ENCODE results near the gene TPBGL.
"Not testable (repeated sequence)": the region's sequence is repeated elsewhere in the genome, so short reads cannot be mapped to it uniquely, and the experiment has no call there.

TPBGL gene

GRCh38 chr11:75272821-75273301, 32.3 kb downstream of the TPBGL start:
- no peak for DNase-seq (ENCODE audit: low read depth)

DNA sequence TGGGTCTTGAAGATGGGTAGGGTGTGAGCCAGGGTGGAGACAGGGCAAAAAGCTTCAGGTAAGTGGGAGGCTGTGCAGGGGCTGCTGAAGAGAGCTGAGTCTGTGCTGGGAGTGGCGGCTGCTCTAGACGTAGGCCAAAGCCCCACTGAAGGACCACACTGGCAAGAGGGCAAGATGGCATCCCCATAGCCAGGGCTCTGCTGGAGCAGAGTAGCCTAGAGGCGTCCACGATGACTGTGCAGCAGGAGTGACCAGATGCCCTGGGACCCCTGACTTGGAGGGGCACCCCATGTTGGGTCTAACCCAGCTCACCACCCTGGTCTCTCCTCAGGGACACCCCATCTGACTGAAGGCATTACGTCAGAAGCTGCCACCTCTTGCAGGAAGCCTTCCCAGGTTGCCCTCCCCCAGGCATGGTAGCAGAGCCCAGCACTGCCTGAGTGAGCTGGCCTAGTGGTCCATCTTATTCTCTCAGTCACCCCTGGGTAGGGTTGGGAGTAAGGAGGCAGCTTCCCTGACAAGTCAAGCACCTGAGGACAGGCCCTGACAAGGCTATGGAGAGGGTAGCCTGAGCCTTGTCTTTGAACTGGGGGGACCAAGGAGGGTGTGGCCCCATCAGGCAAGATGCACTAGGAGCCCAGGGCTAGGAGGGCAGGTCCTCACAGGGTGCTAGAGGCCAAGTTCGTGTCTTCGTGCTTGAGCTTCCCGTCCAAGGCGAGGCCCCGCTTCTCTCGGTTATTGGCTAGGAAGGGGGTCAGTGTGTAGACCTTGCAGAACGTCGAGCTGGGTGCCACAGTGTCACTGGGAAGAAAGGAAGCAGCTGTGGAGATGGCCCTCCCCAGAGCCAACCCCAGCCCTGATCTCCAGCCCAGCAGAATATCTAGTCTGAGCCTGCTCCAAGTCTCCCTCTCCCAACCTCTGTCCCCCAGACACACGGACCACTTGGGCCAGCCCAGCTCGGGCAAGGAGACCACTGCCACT, 33.1 kb downstream of the TPBGL start:
- DNase-seq (ENCODE audit: low read depth), result no peak

DNA sequence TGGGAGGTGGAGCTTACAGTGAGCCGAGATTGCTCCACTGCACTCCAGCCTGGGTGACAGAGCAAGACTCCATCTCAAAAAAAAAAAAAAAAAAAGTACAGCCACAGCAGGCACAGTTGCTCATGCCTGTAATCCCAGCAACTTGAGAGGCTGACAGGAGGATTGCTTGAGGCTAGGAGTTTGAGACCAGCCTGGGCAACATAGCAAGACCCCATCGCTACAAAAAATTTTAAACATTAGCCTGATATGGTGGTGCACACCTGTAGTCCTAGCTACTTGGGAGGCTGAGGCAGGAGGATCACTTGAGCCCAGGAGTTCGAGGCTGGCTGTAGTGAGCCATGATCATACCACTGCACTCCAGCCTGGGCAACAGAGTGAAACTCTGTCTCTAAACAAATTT, 34.1 kb downstream of the TPBGL start:
- not testable (repeated sequence) for DNase-seq (ENCODE audit: low read depth)

DNA sequence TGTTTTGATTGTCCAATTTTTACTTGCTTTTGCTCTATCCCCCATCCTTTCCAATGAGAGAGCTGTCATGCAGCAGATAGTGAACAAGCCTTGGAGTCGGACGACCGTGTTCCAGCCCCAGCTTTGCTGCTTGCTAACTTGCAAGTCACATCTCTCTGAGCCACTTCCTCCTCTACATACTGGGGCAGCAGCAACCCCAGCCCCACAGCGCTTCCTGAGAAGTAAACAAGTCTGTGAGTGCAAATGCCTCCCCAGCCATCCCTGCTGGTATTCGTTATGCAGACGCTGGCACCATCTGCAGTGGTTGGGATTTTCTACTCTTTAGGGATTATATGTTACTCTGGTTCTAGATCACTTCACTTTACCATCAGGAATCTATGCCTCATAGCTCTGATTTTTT, 35.0 kb downstream of the TPBGL start:
- peak; percentile 18 for DNase-seq (ENCODE audit: low read depth)

- no peak for DNase-seq (ENCODE audit: low read depth)
Observed at GRCh38 chr11:75276186-75276585, 35.6 kb downstream of the TPBGL start.

GRCh38 chr11:75276686-75277085, 36.1 kb downstream of the TPBGL start:
- DNase-seq (ENCODE audit: low read depth), result no peak

DNA sequence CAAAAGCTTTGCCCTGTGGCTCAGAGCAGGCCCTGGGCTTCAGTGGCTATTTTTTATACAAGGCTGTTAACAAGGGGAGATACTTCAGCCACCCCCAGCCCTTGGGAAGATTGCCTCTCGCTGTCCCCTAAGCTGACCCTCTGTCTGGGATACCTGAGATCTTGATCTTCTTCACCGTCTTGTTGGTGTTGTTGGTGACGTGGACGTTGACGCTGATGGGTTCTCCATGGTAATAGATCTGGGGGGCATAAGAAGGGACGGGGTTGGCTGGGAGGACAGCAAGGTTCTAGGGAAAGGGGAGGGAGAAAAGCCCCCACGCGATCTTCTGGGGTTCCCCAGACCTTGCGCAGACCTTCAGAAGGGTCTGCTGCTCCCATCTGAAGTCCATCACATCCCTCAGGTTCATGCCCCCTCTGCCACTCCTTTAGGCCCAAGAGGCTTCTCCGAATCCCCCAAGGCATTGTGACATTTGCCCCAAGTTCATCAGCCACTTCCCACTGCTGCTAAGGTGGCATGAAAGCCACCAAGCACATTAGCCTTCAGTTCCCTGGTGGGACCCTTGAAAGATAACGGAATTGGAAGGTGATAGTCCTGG, 36.7 kb downstream of the TPBGL start:
- DNase-seq (ENCODE audit: low read depth), result no peak

DNA sequence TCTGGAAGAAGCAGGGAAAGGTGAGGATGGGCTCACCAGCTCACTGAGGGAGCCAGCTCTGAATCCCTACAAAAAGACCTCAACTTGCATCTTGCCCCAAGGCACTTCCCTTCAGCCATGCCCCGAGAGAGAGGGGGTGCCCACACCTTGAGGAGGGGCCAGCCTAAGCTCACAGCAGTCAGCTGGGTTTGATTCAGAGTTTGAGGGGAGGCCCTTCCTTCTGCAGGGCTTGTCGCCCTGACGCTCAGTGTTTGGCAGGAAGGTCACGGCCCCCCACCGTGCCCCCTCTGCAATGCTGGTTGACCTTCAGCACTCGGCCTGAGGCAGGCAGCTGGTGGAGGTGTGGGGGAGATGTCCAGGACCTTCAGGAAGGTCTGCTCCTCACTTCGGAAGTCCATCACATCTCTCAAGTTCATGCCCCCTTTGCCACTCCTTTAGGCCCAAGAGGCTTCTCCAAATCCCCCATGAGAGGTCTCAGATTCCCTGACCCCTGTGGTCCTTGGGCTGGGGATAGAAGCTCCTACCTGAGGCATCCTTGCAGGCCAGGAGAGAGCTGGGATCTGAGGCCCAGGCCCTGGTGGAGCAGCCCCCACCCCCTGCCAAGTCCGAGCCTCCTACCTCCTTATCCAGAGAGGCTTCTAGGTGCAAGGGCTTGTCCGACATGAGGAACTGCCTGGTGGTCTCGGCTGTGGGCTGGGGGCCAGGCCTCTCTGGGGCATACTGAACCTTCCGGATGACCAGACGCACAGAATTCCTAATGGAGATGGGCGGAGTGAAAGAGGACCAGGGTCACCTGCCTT, 37.6 kb downstream of the TPBGL start:
- DNase-seq (ENCODE audit: low read depth), result no peak

DNA sequence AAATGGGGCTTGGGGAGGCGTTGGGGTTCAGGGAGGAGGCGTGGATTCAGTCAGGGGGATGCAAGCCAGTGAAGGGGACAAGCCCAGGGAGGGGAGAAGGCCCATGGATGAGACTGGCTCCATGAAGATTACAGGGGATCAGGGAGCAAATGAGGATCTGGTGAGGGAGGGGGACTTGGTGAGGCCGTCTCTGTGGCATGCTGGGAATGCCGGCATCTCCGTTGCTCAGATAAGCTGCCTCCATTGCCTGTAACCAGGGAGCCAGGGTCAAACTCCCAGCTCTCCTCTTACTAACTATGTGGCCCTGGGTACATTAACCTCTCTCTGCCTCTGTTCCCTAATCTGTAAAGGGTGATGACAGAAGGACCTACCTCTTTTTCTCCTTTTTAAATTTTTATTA, 38.7 kb downstream of the TPBGL start:
- DNase-seq (ENCODE audit: low read depth), result no peak

GRCh38 chr11:75280227-75280701, 39.7 kb downstream of the TPBGL start:
- DNase-seq (ENCODE audit: low read depth), result peak; percentile 66

GRCh38 chr11:75280770-75281468, 40.3 kb downstream of the TPBGL start:
- no peak for DNase-seq (ENCODE audit: low read depth)

DNA sequence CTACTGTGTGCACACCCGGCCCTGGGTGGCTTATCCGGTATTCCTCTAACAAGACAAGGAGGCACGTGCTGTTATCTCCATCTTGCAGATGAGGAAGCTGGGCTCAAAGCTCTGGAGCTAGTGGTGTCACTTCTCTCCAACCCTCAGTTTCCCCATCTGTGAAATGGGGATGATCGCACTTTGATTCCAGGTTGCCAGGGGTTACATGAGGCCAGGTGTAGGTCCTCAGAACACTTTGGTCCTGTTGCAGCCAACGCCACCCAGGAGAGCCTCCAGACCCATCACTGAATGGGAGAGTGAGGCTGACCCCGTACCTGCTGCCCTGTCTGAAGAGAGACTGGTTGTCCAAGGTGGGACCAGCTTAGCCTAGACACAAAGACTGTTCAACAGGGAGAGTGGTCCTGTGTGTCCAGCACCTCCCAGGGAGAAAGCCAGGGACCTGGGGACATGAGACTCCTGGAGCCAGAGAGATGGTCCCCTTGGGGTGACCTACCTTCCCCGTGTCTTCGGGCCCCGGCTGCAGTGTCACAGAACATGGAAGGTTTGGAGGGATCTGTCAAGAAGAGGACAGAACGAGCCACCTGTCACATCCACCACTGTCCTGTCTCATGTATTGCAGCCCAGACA, 41.0 kb downstream of the TPBGL start:
- no peak for DNase-seq (ENCODE audit: low read depth)

GRCh38 chr11:75283391-75283931, 42.9 kb downstream of the TPBGL start:
- DNase-seq (ENCODE audit: low read depth), result no peak

- DNase-seq (ENCODE audit: low read depth), result no peak
Observed at GRCh38 chr11:75285776-75286360, 45.3 kb downstream of the TPBGL start.

DNA sequence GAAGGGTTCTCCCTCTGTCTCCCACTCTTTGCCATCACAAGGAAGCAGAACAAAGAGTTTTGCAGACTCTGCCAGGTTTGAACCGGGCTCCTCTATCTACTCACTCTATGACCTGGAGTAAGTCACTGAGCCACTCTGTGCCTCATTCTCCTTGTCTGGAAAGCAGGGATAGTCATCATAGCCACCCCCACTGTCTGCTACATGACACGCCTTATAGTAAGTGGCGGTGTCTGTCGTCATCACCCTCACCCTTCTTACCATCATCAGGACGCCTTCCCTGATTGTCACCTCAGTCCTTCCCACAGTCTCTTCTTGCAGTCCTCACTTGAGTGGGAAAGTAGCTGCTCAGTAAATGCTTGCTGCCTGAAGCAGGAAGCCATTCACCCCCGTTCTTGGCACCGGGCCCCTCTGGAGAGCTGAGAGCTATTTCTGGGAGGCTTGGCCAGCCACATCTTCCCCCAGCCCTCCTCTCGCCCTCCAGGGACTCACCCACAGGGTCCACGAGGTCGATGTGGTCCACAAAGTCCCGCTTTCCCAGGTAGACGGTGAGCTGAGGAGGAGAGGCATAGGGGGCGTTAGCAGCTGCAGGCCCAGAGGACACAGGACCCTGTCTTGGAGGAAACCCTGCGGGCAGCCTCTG, 46.4 kb downstream of the TPBGL start:
- DNase-seq (ENCODE audit: low read depth), result no peak

- no peak for DNase-seq (ENCODE audit: low read depth)
Observed at GRCh38 chr11:75287579-75287978, 47.0 kb downstream of the TPBGL start.

GRCh38 chr11:75289511-75289760, 48.9 kb downstream of the TPBGL start:
- DNase-seq (ENCODE audit: low read depth), result no peak

DNA sequence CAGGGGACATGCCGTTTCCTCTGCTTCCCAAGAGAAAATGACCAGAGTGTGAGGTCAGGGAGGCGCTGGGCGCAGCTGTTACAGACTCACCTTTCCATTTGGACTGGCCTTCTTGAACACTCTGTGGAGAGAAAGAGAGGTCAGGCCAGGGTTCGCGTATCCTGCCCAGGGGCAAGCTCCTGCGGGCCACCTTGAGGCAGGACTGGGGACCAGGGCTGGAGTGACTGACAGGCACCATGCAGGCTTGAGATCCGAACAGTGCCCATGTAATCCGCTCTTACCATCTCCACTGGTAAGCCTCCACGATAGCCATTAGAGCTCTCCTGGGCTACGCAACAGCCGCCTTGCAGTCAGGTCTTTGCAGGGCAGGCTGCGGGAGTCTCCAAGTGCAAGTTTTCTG, 49.3 kb downstream of the TPBGL start:
- DNase-seq (ENCODE audit: low read depth), result no peak

DNA sequence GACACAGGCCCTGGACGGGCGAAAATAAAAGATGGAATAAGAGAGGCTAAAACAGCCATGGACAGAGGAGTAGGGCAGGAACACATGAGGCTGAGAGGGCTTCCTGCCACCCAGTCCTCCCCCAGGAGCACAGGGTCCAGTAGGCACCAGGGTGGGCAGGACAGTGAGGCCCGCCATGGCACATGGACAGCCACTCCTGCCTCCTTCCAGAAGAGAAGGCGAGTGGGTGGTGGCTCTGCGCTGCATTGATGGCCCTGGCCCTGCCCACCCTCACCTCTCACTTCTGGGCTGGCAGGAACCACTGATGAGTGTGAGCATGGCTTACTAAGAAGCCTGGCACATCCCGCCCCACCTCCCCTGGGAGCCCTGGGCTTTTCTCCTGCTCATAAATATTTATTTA, 51.2 kb downstream of the TPBGL start:
- DNase-seq (ENCODE audit: low read depth), result no peak

DNA sequence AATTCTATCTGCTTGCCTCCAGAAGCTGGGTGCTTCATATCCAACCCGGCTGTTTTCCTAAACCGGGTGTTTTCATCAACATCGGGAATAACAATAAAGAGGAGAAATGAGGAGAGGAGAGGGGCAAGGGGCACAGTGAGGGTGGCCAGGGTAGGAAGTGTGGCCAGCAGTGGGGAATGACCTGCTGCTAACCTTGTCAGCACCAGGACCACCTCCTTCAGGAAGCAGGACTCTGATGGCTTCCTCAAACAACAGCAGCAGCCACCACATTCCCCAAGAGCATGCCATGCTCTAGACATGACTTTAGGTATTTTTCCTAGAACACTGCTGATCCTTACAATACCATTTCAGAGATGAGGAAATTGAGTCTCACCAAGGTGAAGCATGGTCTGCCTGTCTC, 52.4 kb downstream of the TPBGL start:
- no peak for DNase-seq (ENCODE audit: low read depth)

All from activated T-cell treated with anti-CD3 and anti-CD28 coated beads for 48 hours (primary cell).